HCT116 (cell line): ENCODE measurements around the gene EYA3.

Experiments used
- ATF3 ChIP-seq: IDR thresholded peaks from 2 replicates; pipeline ENCODE4 v1.6.1; 2012
- CEBPB ChIP-seq: IDR thresholded peaks from 2 replicates; pipeline ENCODE4 v1.6.1; 2012; ENCODE audit warnings: low read depth
- CTCF ChIP-seq, 3 experiments: fragments of 200-600 bp in 1 of 3; sonication (generic) in 1 of 3; IDR thresholded peaks in 2 of 3; conservative IDR thresholded peaks in 1 of 3; 2 replicates each; pipeline ENCODE4 v1.5.1; 2012 to 2017; ENCODE audit warnings: low read depth in 2 of 3, low read length in 2 of 3, antibody characterized with exemption in 1 of 3, borderline replicate concordance in 1 of 3, control low read depth in 1 of 3, mild to moderate bottlenecking in 1 of 3, mixed read lengths in 1 of 3, mixed run types in 1 of 3, moderate library complexity in 1 of 3; ENCODE audit not compliant: insufficient read depth in 1 of 3
- ELF1 ChIP-seq: IDR thresholded peaks from 2 replicates; pipeline ENCODE4 v1.6.1; 2012; ENCODE audit warnings: low read depth, borderline replicate concordance
- FOSL1 ChIP-seq: IDR thresholded peaks from 2 replicates; pipeline ENCODE4 v1.6.1; 2012; ENCODE audit warnings: low read depth
- JUND ChIP-seq: IDR thresholded peaks from 2 replicates; pipeline ENCODE4 v1.6.1; 2012
- MAX ChIP-seq: IDR thresholded peaks from 2 replicates; pipeline ENCODE4 v1.6.1; 2012
- POLR2A ChIP-seq: IDR thresholded peaks from 2 replicates; pipeline ENCODE4 v1.7.0; 2011; ENCODE audit warnings: borderline replicate concordance; ENCODE audit not compliant: insufficient read depth, insufficient read length; ENCODE audit errors: extremely low read depth
- POLR2AphosphoS5 ChIP-seq: IDR thresholded peaks from 2 replicates; pipeline ENCODE4 v1.6.1; 2011; ENCODE audit warnings: mild to moderate bottlenecking, low read depth, low read length, moderate library complexity
- RAD21 ChIP-seq: IDR thresholded peaks from 2 replicates; pipeline ENCODE4 v1.6.1; 2012; ENCODE audit warnings: low read depth, mild to moderate bottlenecking
- REST ChIP-seq: IDR thresholded peaks from 2 replicates; pipeline ENCODE4 v1.6.1; 2012; ENCODE audit warnings: low read depth
- YY1 ChIP-seq: IDR thresholded peaks from 2 replicates; pipeline ENCODE4 v1.6.1; 2011; ENCODE audit warnings: low read length, low read depth, moderate library complexity, mild to moderate bottlenecking; ENCODE audit not compliant: insufficient replicate concordance; ENCODE audit errors: extremely low read depth
- ZFX ChIP-seq: fragments of 450-650 bp; IDR thresholded peaks from 2 replicates; pipeline ENCODE4 v1.6.1; 2017

- TF ChIP-seq ELF1, result no peak
- TF ChIP-seq ZFX, result no peak
- no peak for TF ChIP-seq CTCF (IDR thresholded peaks at IDR 0.05 in 2 of 3, conservative IDR thresholded peaks at IDR 0.05 in 1 of 3; ENCODE audit: borderline replicate concordance in 1 of 3, insufficient read depth in 1 of 3, low read depth in 2 of 3, low read length in 2 of 3)
- TF ChIP-seq RAD21, result no peak
- TF ChIP-seq YY1, result no peak
- TF ChIP-seq REST, result no peak
- no peak for TF ChIP-seq POLR2AphosphoS5
- TF ChIP-seq POLR2A, result no peak
- TF ChIP-seq JUND, result no peak
- TF ChIP-seq MAX, result no peak
- no peak for TF ChIP-seq CEBPB
- no peak for TF ChIP-seq ATF3
- no peak for TF ChIP-seq FOSL1
These were observed 41.7 kb downstream of the EYA3 start for GRCh38 chr1:28046716-28047115.
